HEK293 (cell line): ENCODE results near the gene TMEM183A.

ENCODE experiments used
- BCL11B ChIP-seq: fragments of 450-650 bp; formaldehyde crosslinking; IDR thresholded peaks from 2 replicates; pipeline ENCODE4 v1.5.1; 2016; ENCODE audit warnings: low read depth, missing biosample characterization, missing genetic modification characterization
- GLIS1 ChIP-seq: fragments of 450-650 bp; formaldehyde crosslinking; IDR thresholded peaks from 2 replicates; pipeline ENCODE4 v1.5.1; 2016; ENCODE audit warnings: missing biosample characterization, missing genetic modification characterization
- HIC1 ChIP-seq: fragments of 450-650 bp; formaldehyde crosslinking; IDR thresholded peaks from 2 replicates; pipeline ENCODE4 v1.5.1; 2016; ENCODE audit warnings: missing biosample characterization, missing genetic modification characterization
- KLF10 ChIP-seq: fragments of 450-650 bp; IDR thresholded peaks from 2 replicates; pipeline ENCODE4 v1.5.1; 2018; ENCODE audit warnings: missing biosample characterization, mild to moderate bottlenecking, missing genetic modification characterization
- OVOL3 ChIP-seq: fragments of 450-650 bp; formaldehyde crosslinking; IDR thresholded peaks from 2 replicates; pipeline ENCODE4 v1.5.1; 2016; ENCODE audit warnings: missing biosample characterization, missing genetic modification characterization
- SCRT1 ChIP-seq: fragments of 450-650 bp; formaldehyde crosslinking; IDR thresholded peaks from 2 replicates; pipeline ENCODE4 v1.5.1; 2016; ENCODE audit warnings: missing biosample characterization, missing genetic modification characterization, borderline replicate concordance
- SP3 ChIP-seq: fragments of 450-650 bp; formaldehyde crosslinking; IDR thresholded peaks from 2 replicates; pipeline ENCODE4 v1.5.1; 2016; ENCODE audit warnings: missing biosample characterization, missing genetic modification characterization
- SP7 ChIP-seq: fragments of 450-650 bp; formaldehyde crosslinking; IDR thresholded peaks from 2 replicates; pipeline ENCODE4 v1.5.1; 2016; ENCODE audit warnings: missing biosample characterization, missing genetic modification characterization
- YY1 ChIP-seq: fragments of 450-650 bp; formaldehyde crosslinking; IDR thresholded peaks from 2 replicates; pipeline ENCODE4 v1.5.1; 2018; ENCODE audit warnings: missing biosample characterization, missing genetic modification characterization
- YY2 ChIP-seq: fragments of 450-650 bp; formaldehyde crosslinking; IDR thresholded peaks from 2 replicates; pipeline ENCODE4 v1.5.1; 2016; ENCODE audit warnings: missing biosample characterization, missing genetic modification characterization
- ZBTB20 ChIP-seq: fragments of 450-650 bp; formaldehyde crosslinking; IDR thresholded peaks from 2 replicates; pipeline ENCODE4 v1.5.1; 2016; ENCODE audit warnings: missing biosample characterization, missing genetic modification characterization
- ZFHX2 ChIP-seq: fragments of 450-650 bp; formaldehyde crosslinking; conservative IDR thresholded peaks from 2 replicates; pipeline ENCODE4 v1.5.1; 2016; ENCODE audit warnings: missing biosample characterization, missing genetic modification characterization
- ZFP69B ChIP-seq: fragments of 450-650 bp; formaldehyde crosslinking; IDR thresholded peaks from 2 replicates; pipeline ENCODE4 v1.5.1; 2016; ENCODE audit warnings: missing biosample characterization, missing genetic modification characterization
- ZNF121 ChIP-seq: fragments of 450-650 bp; formaldehyde crosslinking; IDR thresholded peaks from 2 replicates; pipeline ENCODE4 v1.5.1; 2016; ENCODE audit warnings: missing biosample characterization, missing genetic modification characterization
- ZNF169 ChIP-seq: fragments of 450-650 bp; formaldehyde crosslinking; IDR thresholded peaks from 2 replicates; pipeline ENCODE4 v1.5.1; 2016; ENCODE audit warnings: missing biosample characterization, missing genetic modification characterization
- ZNF2 ChIP-seq: fragments of 450-650 bp; formaldehyde crosslinking; IDR thresholded peaks from 2 replicates; pipeline ENCODE4 v1.5.1; 2016; ENCODE audit warnings: missing biosample characterization, missing genetic modification characterization
- ZNF223 ChIP-seq: fragments of 450-650 bp; formaldehyde crosslinking; IDR thresholded peaks from 2 replicates; pipeline ENCODE4 v1.5.1; 2016; ENCODE audit warnings: missing biosample characterization, missing genetic modification characterization
- ZNF24 ChIP-seq: fragments of 450-650 bp; formaldehyde crosslinking; IDR thresholded peaks from 2 replicates; pipeline ENCODE4 v1.5.1; 2016; ENCODE audit warnings: missing biosample characterization, missing genetic modification characterization
- ZNF274 ChIP-seq, 2 experiments: fragments of 200-500 bp in 1 of 2; fragments of 450-650 bp in 1 of 2; sonication (Bioruptor generic) in 1 of 2; formaldehyde crosslinking in 1 of 2; IDR thresholded peaks; 2 replicates each; pipeline versions ENCODE4 v1.5.1 to v1.6.1; 2014 to 2016; ENCODE audit warnings: borderline replicate concordance in 1 of 2, inconsistent platforms in 1 of 2, low read length in 1 of 2, missing biosample characterization in 1 of 2, missing genetic modification characterization in 1 of 2
- ZNF280C ChIP-seq: fragments of 450-650 bp; formaldehyde crosslinking; IDR thresholded peaks from 2 replicates; pipeline ENCODE4 v1.5.1; 2016; ENCODE audit warnings: missing biosample characterization, missing genetic modification characterization
- ZNF302 ChIP-seq: fragments of 450-650 bp; formaldehyde crosslinking; IDR thresholded peaks from 2 replicates; pipeline ENCODE4 v1.5.1; 2016; ENCODE audit warnings: missing biosample characterization, missing genetic modification characterization, low read depth
- ZNF391 ChIP-seq: fragments of 450-650 bp; formaldehyde crosslinking; IDR thresholded peaks from 2 replicates; pipeline ENCODE4 v1.5.1; 2016; ENCODE audit warnings: low read depth, missing biosample characterization, missing genetic modification characterization, borderline replicate concordance
- ZNF529 ChIP-seq: fragments of 450-650 bp; formaldehyde crosslinking; IDR thresholded peaks from 2 replicates; pipeline ENCODE4 v1.5.1; 2017; ENCODE audit warnings: missing genetic modification characterization, missing biosample characterization; ENCODE audit not compliant: insufficient replicate concordance
- ZNF585B ChIP-seq: fragments of 450-650 bp; formaldehyde crosslinking; IDR thresholded peaks from 2 replicates; pipeline ENCODE4 v1.5.1; 2016; ENCODE audit warnings: missing biosample characterization, missing genetic modification characterization
- ZNF600 ChIP-seq: fragments of 450-650 bp; formaldehyde crosslinking; IDR thresholded peaks from 2 replicates; pipeline ENCODE4 v1.5.1; 2016; ENCODE audit warnings: missing biosample characterization, missing genetic modification characterization
- ZNF623 ChIP-seq: fragments of 450-650 bp; formaldehyde crosslinking; IDR thresholded peaks from 2 replicates; pipeline ENCODE4 v1.5.1; 2016; ENCODE audit warnings: missing biosample characterization, missing genetic modification characterization
- ZNF629 ChIP-seq: fragments of 450-650 bp; formaldehyde crosslinking; IDR thresholded peaks from 2 replicates; pipeline ENCODE4 v1.5.1; 2017; ENCODE audit warnings: missing biosample characterization, missing genetic modification characterization
- ZNF660 ChIP-seq: fragments of 450-650 bp; IDR thresholded peaks from 2 replicates; pipeline ENCODE4 v1.5.1; 2018; ENCODE audit warnings: missing biosample characterization, mild to moderate bottlenecking, missing genetic modification characterization
- ZNF670 ChIP-seq: fragments of 450-650 bp; formaldehyde crosslinking; IDR thresholded peaks from 2 replicates; pipeline ENCODE4 v1.5.1; 2016; ENCODE audit warnings: missing biosample characterization, missing genetic modification characterization, low read depth
- ZNF677 ChIP-seq: fragments of 450-650 bp; IDR thresholded peaks from 2 replicates; pipeline ENCODE4 v1.5.0; 2018; ENCODE audit warnings: missing biosample characterization, mild to moderate bottlenecking, missing genetic modification characterization, moderate library complexity
- ZNF747 ChIP-seq: fragments of 450-650 bp; formaldehyde crosslinking; IDR thresholded peaks from 2 replicates; pipeline ENCODE4 v1.5.1; 2016; ENCODE audit warnings: missing biosample characterization, missing genetic modification characterization
- ZSCAN5A ChIP-seq: fragments of 450-650 bp; formaldehyde crosslinking; IDR thresholded peaks from 2 replicates; pipeline ENCODE4 v1.5.1; 2016; ENCODE audit warnings: missing biosample characterization, missing genetic modification characterization
- TF ChIP-seq, protein P1 (sequence below): fragments of 450-650 bp; formaldehyde crosslinking; IDR thresholded peaks from 2 replicates; pipeline ENCODE4 v1.5.1; 2017; ENCODE audit warnings: missing biosample characterization, missing genetic modification characterization

Gene TMEM183A

DNA sequence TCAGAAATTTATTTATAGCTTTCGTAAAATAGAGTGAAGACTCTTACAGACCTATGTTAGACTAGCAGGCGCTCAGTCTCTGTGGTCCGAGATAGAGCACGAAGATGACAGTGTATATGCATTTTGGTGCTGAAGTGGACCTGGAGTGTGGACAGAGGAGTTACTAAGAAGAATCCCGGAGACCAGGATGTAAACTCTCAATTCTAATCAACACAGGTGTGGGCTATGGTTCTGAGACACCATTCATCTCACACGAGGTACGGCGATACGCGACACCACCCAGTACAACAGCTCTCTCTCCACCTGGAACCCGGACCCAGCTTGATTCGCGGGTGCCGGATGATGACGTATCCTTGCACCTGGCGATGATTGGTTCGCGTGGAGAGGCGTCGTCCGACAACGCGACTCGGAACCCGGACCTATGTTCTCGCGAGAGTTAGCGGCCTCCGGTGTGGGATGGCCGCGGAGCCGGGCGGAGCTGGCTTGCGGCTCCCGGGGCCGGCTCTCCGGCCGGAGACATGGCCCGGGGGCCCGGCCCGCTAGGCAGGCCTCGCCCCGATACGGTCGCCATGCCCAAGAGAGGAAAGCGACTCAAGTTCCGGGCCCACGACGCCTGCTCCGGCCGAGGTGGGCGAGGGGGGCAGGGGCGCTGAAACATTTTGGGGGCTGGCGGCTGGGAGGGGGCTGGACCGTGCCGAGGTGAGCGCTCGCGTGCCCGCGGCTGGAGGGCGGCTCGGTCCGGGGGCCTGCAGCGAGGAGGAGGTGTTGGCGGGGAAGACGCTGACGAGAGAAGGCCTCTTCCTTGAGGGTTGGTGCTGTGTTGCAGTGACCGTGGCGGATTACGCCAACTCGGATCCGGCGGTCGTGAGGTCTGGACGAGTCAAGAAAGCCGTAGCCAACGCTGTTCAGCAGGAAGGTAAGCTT, at the start of gene TMEM183A (continued):
- no peak for TF ChIP-seq ZNF623 (tag by site-specific recombination)
- peak; percentile 59 for TF ChIP-seq ZNF660 (tag by site-specific recombination)
- TF ChIP-seq ZNF600: peak; percentile 79
- peak; percentile 48; the same call in 1 of the 2 replicates for TF ChIP-seq OVOL3
- TF ChIP-seq YY2 (tag by site-specific recombination): peak; percentile 62; the same call in 1 of the 2 replicates
- TF ChIP-seq ZNF747 (tag by site-specific recombination): no peak
- peak; percentile 78 for TF ChIP-seq YY1
- TF ChIP-seq ZNF391 (tag by site-specific recombination): no peak
- TF ChIP-seq ZNF24 (tag by site-specific recombination): 0 out of 2 replicates have a peak, but pooled peaks have one; percentile 32
- TF ChIP-seq ZNF280C (tag by site-specific recombination): no peak
- TF ChIP-seq ZNF529: no peak
- peak; percentile 94 for TF ChIP-seq ZNF629 (tag by site-specific recombination)
- TF ChIP-seq ZFHX2 (tag by site-specific recombination): peak; percentile 87
- TF ChIP-seq GLIS1 (tag by site-specific recombination): peak; percentile 60
- peak; percentile 70 for TF ChIP-seq KLF10 (tag by site-specific recombination)
- no peak for TF ChIP-seq BCL11B (tag by site-specific recombination)
- 0 out of 2 replicates have a peak, but pooled peaks have one; percentile 6 for TF ChIP-seq ZNF585B (tag by site-specific recombination)
- TF ChIP-seq ZNF223 (tag by site-specific recombination): no peak
- TF ChIP-seq ZNF274 (IDR thresholded peaks at IDR 0.05; ENCODE audit: low read length): no peak
- TF ChIP-seq ZNF274 (tag by site-specific recombination; IDR thresholded peaks at IDR 0.05; ENCODE audit: borderline replicate concordance): no peak
- TF ChIP-seq ZNF121 (tag by site-specific recombination): 0 out of 2 replicates have a peak, but pooled peaks have one; percentile 18
- no peak for TF ChIP-seq SCRT1 (tag by site-specific recombination)
- no peak for TF ChIP-seq ZNF169 (tag by site-specific recombination)
- peak; percentile 83; the same call in 1 of the 2 replicates for TF ChIP-seq ZBTB20 (tag by site-specific recombination)
- TF ChIP-seq ZNF677 (tag by site-specific recombination): no peak
- TF ChIP-seq SP3 (tag by site-specific recombination): peak; percentile 74
- TF ChIP-seq HIC1 (tag by site-specific recombination): peak; percentile 59
- TF ChIP-seq ZNF2 (tag by site-specific recombination): peak; percentile 57; the same call in 1 of the 2 replicates
- 0 out of 2 replicates have a peak, but pooled peaks have one; percentile 29 for TF ChIP-seq ZFP69B (tag by site-specific recombination)
- TF ChIP-seq SP7 (tag by site-specific recombination): peak; percentile 58; the same call in 1 of the 2 replicates
- TF ChIP-seq ZSCAN5A (tag by site-specific recombination): 0 out of 2 replicates have a peak, but pooled peaks have one; percentile 35
- no peak for TF ChIP-seq ZNF302 (tag by site-specific recombination)
- TF ChIP-seq ZNF670 (tag by site-specific recombination): no peak
- TF ChIP-seq, protein P1, sequence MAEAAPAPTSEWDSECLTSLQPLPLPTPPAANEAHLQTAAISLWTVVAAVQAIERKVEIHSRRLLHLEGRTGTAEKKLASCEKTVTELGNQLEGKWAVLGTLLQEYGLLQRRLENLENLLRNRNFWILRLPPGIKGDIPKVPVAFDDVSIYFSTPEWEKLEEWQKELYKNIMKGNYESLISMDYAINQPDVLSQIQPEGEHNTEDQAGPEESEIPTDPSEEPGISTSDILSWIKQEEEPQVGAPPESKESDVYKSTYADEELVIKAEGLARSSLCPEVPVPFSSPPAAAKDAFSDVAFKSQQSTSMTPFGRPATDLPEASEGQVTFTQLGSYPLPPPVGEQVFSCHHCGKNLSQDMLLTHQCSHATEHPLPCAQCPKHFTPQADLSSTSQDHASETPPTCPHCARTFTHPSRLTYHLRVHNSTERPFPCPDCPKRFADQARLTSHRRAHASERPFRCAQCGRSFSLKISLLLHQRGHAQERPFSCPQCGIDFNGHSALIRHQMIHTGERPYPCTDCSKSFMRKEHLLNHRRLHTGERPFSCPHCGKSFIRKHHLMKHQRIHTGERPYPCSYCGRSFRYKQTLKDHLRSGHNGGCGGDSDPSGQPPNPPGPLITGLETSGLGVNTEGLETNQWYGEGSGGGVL: peak; percentile 53
